Neutrophil (primary cell): Measurements from ENCODE around the gene APBA2.
"Not testable (repeated sequence)": the region's sequence is repeated elsewhere in the genome, so short reads cannot be mapped to it uniquely, and the experiment has no call there.

Experiments used
- H3K27ac ChIP-seq: fragments of 200-600 bp; sonication (generic); 2 replicates; pipeline ENCODE4 v1.5.1; 2016; ENCODE audit warnings: mild to moderate bottlenecking, moderate library complexity
- H3K27me3 ChIP-seq: fragments of 200-600 bp; sonication (generic); 2 replicates; pipeline ENCODE4 v1.6.0; 2016; ENCODE audit warnings: mild to moderate bottlenecking
- H3K36me3 ChIP-seq: fragments of 200-600 bp; sonication (generic); 2 replicates; pipeline ENCODE4 v1.5.1; 2017
- H3K4me1 ChIP-seq, 2 experiments: fragments of 200-600 bp in 1 of 2; sonication (generic) in 1 of 2; 1 replicate in 1 of 2; 2 replicates in 1 of 2; pipeline versions ENCODE4 v1.5.1 to v1.6.1; 2013 to 2016; ENCODE audit warnings: low read depth in 1 of 2, low read length in 1 of 2, mild to moderate bottlenecking in 1 of 2, moderate library complexity in 1 of 2; ENCODE audit not compliant: control insufficient read depth in 1 of 2, insufficient read depth in 1 of 2
- H3K4me3 ChIP-seq, 2 experiments: fragments of 200-600 bp in 1 of 2; sonication (generic) in 1 of 2; 1 replicate in 1 of 2; 2 replicates in 1 of 2; pipeline ENCODE4 v1.5.1; 2013 to 2016; ENCODE audit warnings: low read depth in 1 of 2, low read length in 1 of 2, mild to moderate bottlenecking in 1 of 2, moderate library complexity in 1 of 2
- H3K9me3 ChIP-seq: fragments of 200-600 bp; sonication (generic); 2 replicates; pipeline ENCODE4 v1.5.1; 2016
- CTCF ChIP-seq: fragments of 200-600 bp; sonication (generic); IDR thresholded peaks from 2 replicates; pipeline ENCODE4 v1.5.1; 2016; ENCODE audit warnings: antibody characterized with exemption

APBA2 gene

GRCh38 chr15:29043736-29044502 is 158.1 kb downstream of the APBA2 start:
- Histone ChIP-seq H3K27me3 (peaks cover 5% of the 10 kb centered on the region), H3K27ac (no peak overlapping the region), H3K36me3 (no peaks in the 10 kb centered on the region), H3K9me3 (no peaks in the 10 kb centered on the region), H3K4me1 (no peaks in the 10 kb centered on the region), H3K4me3 (no peak overlapping the region)
- no peak for TF ChIP-seq CTCF

- Histone ChIP-seq H3K9me3 (no peaks in the 10 kb centered on the region), H3K27ac (no peak overlapping the region), H3K36me3 (no peaks in the 10 kb centered on the region), H3K4me3 (no peak overlapping the region), H3K27me3 (peaks cover 5% of the 10 kb centered on the region), H3K4me1 (no peaks in the 10 kb centered on the region)
- no peak for TF ChIP-seq CTCF
Measured at GRCh38 chr15:29044503-29044901, 158.7 kb downstream of the APBA2 start.

- H3K4me1 ChIP-seq, H3K36me3 ChIP-seq, H3K4me3 ChIP-seq, H3K27me3 ChIP-seq, H3K27ac ChIP-seq, H3K9me3 ChIP-seq: not testable (repeated sequence)
Measured at GRCh38 chr15:29045161-29045560, 159.4 kb downstream of the APBA2 start.

GRCh38 chr15:29045717-29046116 is 159.9 kb downstream of the APBA2 start:
- no peak overlapping the region for H3K4me3 ChIP-seq

GRCh38 chr15:29046281-29046810 is 160.6 kb downstream of the APBA2 start:
- no peaks in the 10 kb centered on the region for H3K9me3 ChIP-seq
- no peaks in the 10 kb centered on the region for H3K27me3 ChIP-seq
- H3K27ac ChIP-seq, result no peak overlapping the region
- no peaks in the 10 kb centered on the region for H3K36me3 ChIP-seq
- no peak for TF ChIP-seq CTCF
- no peak overlapping the region for H3K4me3 ChIP-seq
- no peaks in the 10 kb centered on the region for H3K4me1 ChIP-seq

More at GRCh38 chr15:29045717-29046116, 159.9 kb downstream of the APBA2 start:
- Histone ChIP-seq H3K36me3 (no peaks in the 10 kb centered on the region), H3K27ac (no peak overlapping the region), H3K9me3 (no peaks in the 10 kb centered on the region), H3K4me1 (no peaks in the 10 kb centered on the region), H3K27me3 (no peaks in the 10 kb centered on the region)
- TF ChIP-seq CTCF, result no peak

GRCh38 chr15:29046977-29047376 is 161.2 kb downstream of the APBA2 start:
- Histone ChIP-seq H3K36me3 (no peaks in the 10 kb centered on the region), H3K4me3 (no peak overlapping the region), H3K4me1 (no peaks in the 10 kb centered on the region), H3K27ac (no peak overlapping the region), H3K9me3 (no peaks in the 10 kb centered on the region), H3K27me3 (no peaks in the 10 kb centered on the region)
- TF ChIP-seq CTCF, result no peak
